Measurements from ENCODE around the gene TEF. TPM values are rescaled to one million over a fixed set of nuclear protein-coding genes. Genes with fewer than 3 reads are reported as not detected.
"Not testable (repeated sequence)": the region's sequence is repeated elsewhere in the genome, so short reads cannot be mapped to it uniquely, and the experiment has no call there.

TEF gene
- polyA plus RNA-seq, 1 of the 3 experiments (the other 2 are of a cell fraction) = 3.6 TPM

GRCh38 chr22:41440511-41440910, 58.8 kb downstream of the TEF start:
- H3K9me3 ChIP-seq; H2AFZ ChIP-seq (ENCODE audit: low read depth); H3K4me2 ChIP-seq; H3K4me3 ChIP-seq (ENCODE audit: low read depth in 2 of 2, low read length in 1 of 2); H3K9ac ChIP-seq; H3F3A ChIP-seq (replicated peaks; ENCODE audit: insufficient read depth); DNase-seq; H3K9me2 ChIP-seq; CTCF ChIA-PET; H3K27ac ChIP-seq (ENCODE audit: low read depth in 2 of 2, low read length in 1 of 2); POLR2A ChIA-PET; H3K4me1 ChIP-seq (ENCODE audit: control insufficient read depth in 1 of 2, insufficient read depth in 2 of 2, low read depth in 1 of 2, low read length in 1 of 2); H3K27me3 ChIP-seq (ENCODE audit: insufficient read depth): not testable (repeated sequence)
- H3K36me3 ChIP-seq (replicated peaks in 1 of 2; ENCODE audit: control insufficient read depth in 1 of 2, insufficient read depth in 2 of 2, low read length in 1 of 2) = peaks cover 8 to 19% of the 10 kb centered on the region in 2 experiments
- WGBS (ENCODE audit: low lambda C conversion rate) = 98% methylated on average over 5 of the region's 5 CpGs
- peaks cover 55% of the 10 kb centered on the region for H4K20me1 ChIP-seq (ENCODE audit: insufficient read depth)
- H3K79me2 ChIP-seq (ENCODE audit: insufficient read depth) = peaks cover 94% of the 10 kb centered on the region

- WGBS (ENCODE audit: low lambda C conversion rate) = 92% methylated on average over 2 of the region's 2 CpGs
- Histone ChIP-seq H3K27ac (ENCODE audit: low read depth in 2 of 2, low read length in 1 of 2) (no peak overlapping the region), H3K4me3 (ENCODE audit: low read depth in 2 of 2, low read length in 1 of 2) (no peak overlapping the region), H3K27me3 (ENCODE audit: insufficient read depth) (no peaks in the 10 kb centered on the region), H3K9ac (no peak overlapping the region), H3K9me2 (no peaks in the 10 kb centered on the region), H3K36me3 (replicated peaks in 1 of 2; ENCODE audit: control insufficient read depth in 1 of 2, insufficient read depth in 2 of 2, low read length in 1 of 2) (peaks cover 7 to 8% of the 10 kb centered on the region in 2 experiments), H3F3A (replicated peaks; ENCODE audit: insufficient read depth) (no peaks in the 10 kb centered on the region), H4K20me1 (ENCODE audit: insufficient read depth) (peaks cover 37% of the 10 kb centered on the region; the same call in 1 of the 2 replicates), H3K79me2 (ENCODE audit: insufficient read depth) (peaks cover 87% of the 10 kb centered on the region), H3K9me3 (no peaks in the 10 kb centered on the region), H3K4me1 (ENCODE audit: control insufficient read depth in 1 of 2, insufficient read depth in 2 of 2, low read depth in 1 of 2, low read length in 1 of 2) (no peaks in the 10 kb centered on the region; a peak in 1 of 4 replicates), H2AFZ (ENCODE audit: low read depth) (no peak overlapping the region), H3K4me2 (no peak overlapping the region)
- ChIA-PET CTCF (no interaction called here), POLR2A (no interaction called here)
- no peak for DNase-seq
- TF ChIP-seq IRF3 (IDR thresholded peaks at IDR 0.05; ENCODE audit: low read depth, low read length) = no peak
- no peak for TF ChIP-seq TCF12 (IDR thresholded peaks at IDR 0.05)
- no peak for TF ChIP-seq EZH2phosphoT487 (IDR thresholded peaks at IDR 0.05; ENCODE audit: borderline replicate concordance, low read depth)
- no peak for TF ChIP-seq CTCF (IDR thresholded peaks at IDR 0.05)
- TF ChIP-seq FOXM1 (IDR thresholded peaks at IDR 0.05; ENCODE audit: low read depth) = no peak
- TF ChIP-seq REST (IDR thresholded peaks at IDR 0.05; ENCODE audit: low read depth, low read length) = no peak
- no peak for TF ChIP-seq SIN3A (IDR thresholded peaks at IDR 0.05; ENCODE audit: borderline replicate concordance, low read depth, low read length)
- TF ChIP-seq RFX5 (IDR thresholded peaks at IDR 0.05; ENCODE audit: low read length) = no peak
- TF ChIP-seq EP300 (IDR thresholded peaks at IDR 0.05; ENCODE audit: borderline replicate concordance in 1 of 2, low read depth in 1 of 2, low read length in 1 of 2) = no peak
- no peak for TF ChIP-seq RAD21 (IDR thresholded peaks at IDR 0.05; ENCODE audit: low read length)
- TF ChIP-seq NRF1 (IDR thresholded peaks at IDR 0.05; ENCODE audit: low read depth, low read length) = no peak
- TF ChIP-seq SMC3 (IDR thresholded peaks at IDR 0.05; ENCODE audit: low read depth, low read length) = no peak
- no peak for TF ChIP-seq MXI1 (IDR thresholded peaks at IDR 0.05; ENCODE audit: low read depth, low read length)
Measured at GRCh38 chr22:41442240-41442792, 60.6 kb downstream of the TEF start.

Measured in SK-N-SH (cell line).